ENCODE data around the gene TMPRSS9. TPM values are rescaled to one million over a fixed set of nuclear protein-coding genes. Genes with fewer than 3 reads are reported as not detected.

The TMPRSS9 gene
- total RNA-seq, 1 experiment from 2014 or later: 0.66 TPM

DNA sequence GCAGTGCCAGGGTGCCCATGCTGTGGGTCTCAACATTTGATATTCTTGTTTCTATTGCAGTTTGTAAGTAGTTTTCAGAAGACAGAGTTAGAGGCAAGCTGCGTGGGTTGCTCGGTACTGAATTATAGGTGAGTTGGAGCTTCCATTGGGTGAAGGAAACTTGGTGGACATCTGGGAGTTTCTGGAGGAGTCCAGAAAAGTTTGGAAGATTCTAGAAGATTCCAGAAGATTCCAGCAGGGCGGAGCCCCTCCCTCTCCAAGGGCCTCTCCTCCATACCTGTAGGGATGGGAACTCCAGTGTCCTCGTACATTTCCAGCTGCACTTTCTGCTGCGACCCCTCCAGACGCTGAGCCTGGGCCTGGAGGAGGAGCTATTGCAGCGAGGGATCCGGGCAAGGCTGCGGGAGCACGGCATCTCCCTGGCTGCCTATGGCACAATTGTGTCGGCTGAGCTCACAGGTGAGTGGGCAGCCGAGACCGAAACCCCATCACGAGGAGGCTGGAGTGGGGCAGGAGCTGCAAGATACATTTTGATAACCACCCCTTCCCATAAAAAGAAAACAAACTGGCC is 38.8 kb downstream of the TMPRSS9 start:
- Histone ChIP-seq H3K27me3 (replicated peaks; ENCODE audit: control insufficient read depth, insufficient read depth, low read length) (no peaks in the 10 kb centered on the region), H3K4me3 (ENCODE audit: low read depth, low read length) (no peak overlapping the region), H3K36me3 (ENCODE audit: control insufficient read depth, insufficient read depth, low read length) (no peaks in the 10 kb centered on the region), H3K9me3 (no peaks in the 10 kb centered on the region), H3K4me1 (peaks cover 15% of the 10 kb centered on the region)
- CTCF ChIA-PET: interaction anchor here (0.7 kb wide), 1 partner anchor 1995 kb away, joined by 3 read pairs; no protein-coding TSS in a partner anchor
- Mint-ChIP-seq H3K27me3 (ENCODE audit: insufficient read depth, unreplicated experiment) (no peaks in the 10 kb centered on the region), H3K9me3 (ENCODE audit: unreplicated experiment) (peaks cover 11% of the 10 kb centered on the region), H3K4me1 (ENCODE audit: low read depth, unreplicated experiment) (no peaks in the 10 kb centered on the region), H3K27ac (ENCODE audit: unreplicated experiment) (no peak overlapping the region), H3K4me3 (ENCODE audit: unreplicated experiment) (no peak overlapping the region), H3K36me3 (ENCODE audit: insufficient read depth, unreplicated experiment) (no peaks in the 10 kb centered on the region)
- POLR2A ChIA-PET: no interaction called here
- no TSS peak for BruUV-seq (replicated peaks)
- DNase-seq: no peak
- no peak for TF ChIP-seq CTCF (IDR thresholded peaks at IDR 0.05; ENCODE audit: insufficient read depth in 1 of 2, low read depth in 1 of 2, low read length in 1 of 2, severe bottlenecking in 1 of 2, unreplicated experiment in 1 of 2)
- intact Hi-C loops (cut with micrococcal nuclease; ENCODE audit: unreplicated experiment): no loop called here

- no peak for TF ChIP-seq CTCF (IDR thresholded peaks at IDR 0.05; ENCODE audit: insufficient read depth in 1 of 2, low read depth in 1 of 2, low read length in 1 of 2, severe bottlenecking in 1 of 2, unreplicated experiment in 1 of 2)
- Mint-ChIP-seq H3K27me3 (ENCODE audit: insufficient read depth, unreplicated experiment) (no peaks in the 10 kb centered on the region), H3K4me1 (ENCODE audit: low read depth, unreplicated experiment) (no peaks in the 10 kb centered on the region), H3K36me3 (ENCODE audit: insufficient read depth, unreplicated experiment) (no peaks in the 10 kb centered on the region), H3K4me3 (ENCODE audit: unreplicated experiment) (no peak overlapping the region), H3K9me3 (ENCODE audit: unreplicated experiment) (peaks cover 18% of the 10 kb centered on the region), H3K27ac (ENCODE audit: unreplicated experiment) (no peak overlapping the region)
- H3K9me3 ChIP-seq: no peaks in the 10 kb centered on the region
- no peaks in the 10 kb centered on the region for H3K36me3 ChIP-seq (ENCODE audit: control insufficient read depth, insufficient read depth, low read length)
- POLR2A ChIA-PET: no interaction called here
- CTCF ChIA-PET: interaction anchor here (0.7 kb wide), 1 partner anchor 1994 kb away, joined by 3 read pairs; no protein-coding TSS in a partner anchor
- H3K27me3 ChIP-seq (replicated peaks; ENCODE audit: control insufficient read depth, insufficient read depth, low read length): no peaks in the 10 kb centered on the region
- intact Hi-C loops (cut with micrococcal nuclease; ENCODE audit: unreplicated experiment): no loop called here
- BruUV-seq (replicated peaks): no TSS peak
- H3K4me1 ChIP-seq: peaks cover 10% of the 10 kb centered on the region
- no peak for DNase-seq
- no peak overlapping the region for H3K4me3 ChIP-seq (ENCODE audit: low read depth, low read length)
These were observed 39.5 kb downstream of the TMPRSS9 start for GRCh38 chr19:2399582-2399981.

DNA sequence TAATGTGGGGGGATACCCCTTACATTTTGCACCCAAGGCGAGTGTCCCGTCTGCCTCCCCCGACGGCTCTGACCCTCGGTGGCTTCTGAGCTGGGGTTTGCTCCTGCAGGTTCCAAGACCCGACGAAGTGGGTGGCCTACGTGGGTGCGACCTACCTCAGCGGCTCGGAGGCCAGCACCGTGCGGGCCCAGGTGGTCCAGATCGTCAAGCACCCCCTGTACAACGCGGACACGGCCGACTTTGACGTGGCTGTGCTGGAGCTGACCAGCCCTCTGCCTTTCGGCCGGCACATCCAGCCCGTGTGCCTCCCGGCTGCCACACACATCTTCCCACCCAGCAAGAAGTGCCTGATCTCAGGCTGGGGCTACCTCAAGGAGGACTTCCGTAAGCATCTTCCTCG is 48.2 kb downstream of the TMPRSS9 start:
- Mint-ChIP-seq H3K4me3 (ENCODE audit: unreplicated experiment) (no peak overlapping the region), H3K4me1 (ENCODE audit: low read depth, unreplicated experiment) (no peaks in the 10 kb centered on the region), H3K36me3 (ENCODE audit: insufficient read depth, unreplicated experiment) (peaks cover 5% of the 10 kb centered on the region), H3K27me3 (ENCODE audit: insufficient read depth, unreplicated experiment) (peaks cover 4% of the 10 kb centered on the region), H3K27ac (ENCODE audit: unreplicated experiment) (no peak overlapping the region), H3K9me3 (ENCODE audit: unreplicated experiment) (peaks cover 12% of the 10 kb centered on the region)
- ChIA-PET CTCF (no interaction called here), POLR2A (no interaction called here)
- Histone ChIP-seq H3K9me3 (no peaks in the 10 kb centered on the region), H3K4me1 (no peaks in the 10 kb centered on the region), H3K36me3 (ENCODE audit: control insufficient read depth, insufficient read depth, low read length) (no peaks in the 10 kb centered on the region), H3K4me3 (ENCODE audit: low read depth, low read length) (no peak overlapping the region), H3K27me3 (replicated peaks; ENCODE audit: control insufficient read depth, insufficient read depth, low read length) (no peaks in the 10 kb centered on the region)
- no TSS peak for BruUV-seq (replicated peaks)
- intact Hi-C loops (cut with micrococcal nuclease; ENCODE audit: unreplicated experiment): no loop called here
- no peak for DNase-seq
- no peak for TF ChIP-seq CTCF (IDR thresholded peaks at IDR 0.05; ENCODE audit: insufficient read depth in 1 of 2, low read depth in 1 of 2, low read length in 1 of 2, severe bottlenecking in 1 of 2, unreplicated experiment in 1 of 2)

Data from Caco-2 (cell line).